ENCODE data around the gene IFNL2.
"Not testable (repeated sequence)": the region's sequence is repeated elsewhere in the genome, so short reads cannot be mapped to it uniquely, and the experiment has no call there.

DNA sequence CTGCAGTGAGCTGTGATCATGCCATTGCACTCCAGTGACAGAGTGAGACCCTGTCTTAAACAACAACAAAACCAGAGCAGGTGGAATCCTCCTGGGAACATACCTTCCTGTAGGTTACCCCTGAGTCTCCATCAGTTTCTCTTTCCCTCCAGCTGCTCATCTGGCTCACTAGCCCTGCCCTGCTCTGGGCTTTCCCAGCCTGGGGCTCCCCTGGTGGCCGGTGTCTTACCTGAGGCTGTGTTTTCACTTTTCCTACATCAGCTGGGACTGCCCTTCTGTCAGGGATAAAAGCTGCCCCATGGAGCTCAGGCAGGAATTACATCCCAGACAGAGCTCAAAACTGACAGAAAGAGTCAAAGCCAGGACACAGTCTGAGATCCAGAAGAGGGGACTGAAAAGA is at the start of gene IFNL2:
- TF ChIP-seq, protein P1, sequence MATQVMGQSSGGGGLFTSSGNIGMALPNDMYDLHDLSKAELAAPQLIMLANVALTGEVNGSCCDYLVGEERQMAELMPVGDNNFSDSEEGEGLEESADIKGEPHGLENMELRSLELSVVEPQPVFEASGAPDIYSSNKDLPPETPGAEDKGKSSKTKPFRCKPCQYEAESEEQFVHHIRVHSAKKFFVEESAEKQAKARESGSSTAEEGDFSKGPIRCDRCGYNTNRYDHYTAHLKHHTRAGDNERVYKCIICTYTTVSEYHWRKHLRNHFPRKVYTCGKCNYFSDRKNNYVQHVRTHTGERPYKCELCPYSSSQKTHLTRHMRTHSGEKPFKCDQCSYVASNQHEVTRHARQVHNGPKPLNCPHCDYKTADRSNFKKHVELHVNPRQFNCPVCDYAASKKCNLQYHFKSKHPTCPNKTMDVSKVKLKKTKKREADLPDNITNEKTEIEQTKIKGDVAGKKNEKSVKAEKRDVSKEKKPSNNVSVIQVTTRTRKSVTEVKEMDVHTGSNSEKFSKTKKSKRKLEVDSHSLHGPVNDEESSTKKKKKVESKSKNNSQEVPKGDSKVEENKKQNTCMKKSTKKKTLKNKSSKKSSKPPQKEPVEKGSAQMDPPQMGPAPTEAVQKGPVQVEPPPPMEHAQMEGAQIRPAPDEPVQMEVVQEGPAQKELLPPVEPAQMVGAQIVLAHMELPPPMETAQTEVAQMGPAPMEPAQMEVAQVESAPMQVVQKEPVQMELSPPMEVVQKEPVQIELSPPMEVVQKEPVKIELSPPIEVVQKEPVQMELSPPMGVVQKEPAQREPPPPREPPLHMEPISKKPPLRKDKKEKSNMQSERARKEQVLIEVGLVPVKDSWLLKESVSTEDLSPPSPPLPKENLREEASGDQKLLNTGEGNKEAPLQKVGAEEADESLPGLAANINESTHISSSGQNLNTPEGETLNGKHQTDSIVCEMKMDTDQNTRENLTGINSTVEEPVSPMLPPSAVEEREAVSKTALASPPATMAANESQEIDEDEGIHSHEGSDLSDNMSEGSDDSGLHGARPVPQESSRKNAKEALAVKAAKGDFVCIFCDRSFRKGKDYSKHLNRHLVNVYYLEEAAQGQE (IDR thresholded peaks at IDR 0.05; ENCODE audit: borderline replicate concordance) = not testable (repeated sequence)
- TF ChIP-seq, protein P2, sequence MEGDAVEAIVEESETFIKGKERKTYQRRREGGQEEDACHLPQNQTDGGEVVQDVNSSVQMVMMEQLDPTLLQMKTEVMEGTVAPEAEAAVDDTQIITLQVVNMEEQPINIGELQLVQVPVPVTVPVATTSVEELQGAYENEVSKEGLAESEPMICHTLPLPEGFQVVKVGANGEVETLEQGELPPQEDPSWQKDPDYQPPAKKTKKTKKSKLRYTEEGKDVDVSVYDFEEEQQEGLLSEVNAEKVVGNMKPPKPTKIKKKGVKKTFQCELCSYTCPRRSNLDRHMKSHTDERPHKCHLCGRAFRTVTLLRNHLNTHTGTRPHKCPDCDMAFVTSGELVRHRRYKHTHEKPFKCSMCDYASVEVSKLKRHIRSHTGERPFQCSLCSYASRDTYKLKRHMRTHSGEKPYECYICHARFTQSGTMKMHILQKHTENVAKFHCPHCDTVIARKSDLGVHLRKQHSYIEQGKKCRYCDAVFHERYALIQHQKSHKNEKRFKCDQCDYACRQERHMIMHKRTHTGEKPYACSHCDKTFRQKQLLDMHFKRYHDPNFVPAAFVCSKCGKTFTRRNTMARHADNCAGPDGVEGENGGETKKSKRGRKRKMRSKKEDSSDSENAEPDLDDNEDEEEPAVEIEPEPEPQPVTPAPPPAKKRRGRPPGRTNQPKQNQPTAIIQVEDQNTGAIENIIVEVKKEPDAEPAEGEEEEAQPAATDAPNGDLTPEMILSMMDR (IDR thresholded peaks at IDR 0.05; ENCODE audit: poor library complexity, severe bottlenecking) = not testable (repeated sequence)
- not testable (repeated sequence) for TF ChIP-seq EP300 (conservative IDR thresholded peaks at IDR 0.05; ENCODE audit: poor library complexity, severe bottlenecking); EZH2 (IDR thresholded peaks at IDR 0.05; ENCODE audit: borderline replicate concordance, insufficient read depth, low read length, poor library complexity, severe bottlenecking); POLR2AphosphoS5 (IDR thresholded peaks at IDR 0.05)

All from neural cell (in vitro differentiated cells).